GM15510 (cell line): ENCODE measurements around the gene GALNT9.

Experiments used
- POLR2A ChIP-seq: IDR thresholded peaks from 3 replicates; pipeline ENCODE4 v1.6.1; 2011; ENCODE audit warnings: borderline replicate concordance; ENCODE audit not compliant: insufficient read length; ENCODE audit errors: extremely low read depth

GALNT9 gene

GRCh38 chr12:132259872-132260695, 69.3 kb downstream of the GALNT9 start:
- no peak for TF ChIP-seq POLR2A

GRCh38 chr12:132259364-132259871, 70.0 kb downstream of the GALNT9 start:
- TF ChIP-seq POLR2A = no peak

GRCh38 chr12:132258543-132258942, 70.8 kb downstream of the GALNT9 start:
- TF ChIP-seq POLR2A = no peak

DNA sequence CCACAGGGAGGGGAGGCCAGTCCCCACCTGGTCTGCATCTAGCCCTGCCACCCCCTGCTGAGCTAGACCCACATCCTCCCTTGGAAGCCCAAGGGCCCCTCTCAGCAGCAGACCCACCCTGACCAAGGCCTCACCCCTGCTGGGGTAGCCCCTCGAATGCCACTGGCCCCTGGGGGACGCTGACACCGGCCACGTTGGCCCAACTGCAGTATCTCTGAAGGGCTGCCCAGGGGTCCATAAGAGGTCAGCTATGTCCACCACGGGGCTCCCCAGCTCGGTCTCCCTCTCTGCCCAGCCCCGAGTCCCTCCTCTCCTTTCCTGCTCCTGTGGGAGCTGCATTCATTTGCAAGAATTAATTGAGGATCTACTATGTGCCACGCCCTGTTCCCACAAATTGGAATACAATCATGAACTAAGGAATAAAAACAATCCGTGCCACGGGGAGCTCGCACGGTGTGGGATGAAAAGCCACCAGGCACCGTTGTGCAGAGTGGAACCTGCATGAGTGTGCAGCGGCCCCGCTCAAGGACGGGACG, 71.4 kb downstream of the GALNT9 start:
- TF ChIP-seq POLR2A = no peak

DNA sequence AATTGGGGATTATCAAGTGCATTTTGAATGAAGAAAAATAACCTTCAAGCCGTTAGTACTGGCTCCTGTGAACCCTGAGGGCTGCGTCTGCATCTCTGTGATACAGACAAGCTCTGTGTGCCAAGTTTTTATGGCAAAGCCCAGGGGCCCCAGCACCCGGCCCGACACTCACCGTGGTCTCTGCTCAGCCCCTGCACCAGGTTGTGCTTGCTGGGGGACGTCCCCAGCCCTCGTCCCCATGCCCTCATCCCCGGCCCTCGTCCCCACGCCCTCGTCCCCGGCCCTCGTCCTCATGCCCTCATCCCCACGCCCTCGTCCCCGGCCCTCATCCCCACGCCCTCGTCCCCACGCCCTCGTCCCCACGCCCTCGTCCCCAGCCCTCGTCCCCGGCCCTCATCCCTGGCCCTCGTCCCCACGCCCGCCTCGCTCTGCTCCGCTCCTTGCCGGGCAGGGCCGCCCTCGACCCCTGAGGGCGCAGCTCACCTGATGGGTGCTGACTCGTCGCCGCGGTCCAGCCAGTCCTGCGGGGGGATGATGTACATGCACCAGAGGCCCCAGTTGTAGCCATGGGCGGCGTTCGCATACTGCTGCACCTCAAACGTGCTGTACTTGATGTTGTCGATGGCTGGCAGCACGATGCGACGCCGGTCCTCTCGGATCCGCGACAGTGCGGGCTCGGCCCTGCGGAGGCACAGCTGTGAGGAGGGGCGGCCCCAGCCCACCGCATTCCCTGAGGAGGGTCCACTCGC, 72.0 kb downstream of the GALNT9 start:
- no peak for TF ChIP-seq POLR2A

DNA sequence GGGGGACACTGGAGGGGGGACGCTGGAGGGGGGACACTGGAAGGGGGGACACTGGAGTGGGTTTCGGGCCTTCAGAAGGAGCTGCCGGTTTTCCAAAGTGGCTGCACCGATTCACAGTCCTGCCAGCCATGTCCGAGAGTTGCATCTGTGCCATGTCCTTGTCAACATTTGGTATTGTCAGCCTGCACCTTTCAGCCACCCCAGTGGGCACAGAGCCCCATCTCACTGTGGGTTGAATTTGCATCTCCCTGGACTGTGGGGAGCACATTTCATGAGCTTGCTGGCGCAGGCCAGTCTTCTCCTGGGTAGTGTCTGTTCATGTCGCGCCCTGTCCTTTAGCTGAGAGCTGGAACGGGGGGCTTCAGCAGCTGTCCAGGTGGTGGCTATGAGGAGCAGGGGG, 72.7 kb downstream of the GALNT9 start:
- TF ChIP-seq POLR2A = no peak

DNA sequence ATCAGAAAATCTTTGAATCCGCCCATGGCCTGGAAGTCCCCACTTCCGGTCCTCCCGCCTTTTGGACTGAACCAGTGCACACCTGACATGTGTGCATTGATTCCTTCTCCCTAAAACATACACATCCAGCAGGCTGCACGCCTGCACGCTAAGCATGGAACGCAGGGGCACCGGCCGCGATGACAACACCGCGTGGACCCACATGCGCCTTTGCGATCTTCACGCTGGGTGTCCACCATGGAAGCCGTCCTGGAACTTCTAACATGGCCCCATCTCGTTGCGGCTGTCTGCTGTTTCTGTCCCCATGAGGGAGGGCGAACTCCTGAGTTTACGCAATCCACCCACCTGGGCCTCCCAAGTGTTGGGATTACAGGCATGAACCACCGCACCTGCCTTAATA, 73.7 kb downstream of the GALNT9 start:
- TF ChIP-seq POLR2A = no peak

DNA sequence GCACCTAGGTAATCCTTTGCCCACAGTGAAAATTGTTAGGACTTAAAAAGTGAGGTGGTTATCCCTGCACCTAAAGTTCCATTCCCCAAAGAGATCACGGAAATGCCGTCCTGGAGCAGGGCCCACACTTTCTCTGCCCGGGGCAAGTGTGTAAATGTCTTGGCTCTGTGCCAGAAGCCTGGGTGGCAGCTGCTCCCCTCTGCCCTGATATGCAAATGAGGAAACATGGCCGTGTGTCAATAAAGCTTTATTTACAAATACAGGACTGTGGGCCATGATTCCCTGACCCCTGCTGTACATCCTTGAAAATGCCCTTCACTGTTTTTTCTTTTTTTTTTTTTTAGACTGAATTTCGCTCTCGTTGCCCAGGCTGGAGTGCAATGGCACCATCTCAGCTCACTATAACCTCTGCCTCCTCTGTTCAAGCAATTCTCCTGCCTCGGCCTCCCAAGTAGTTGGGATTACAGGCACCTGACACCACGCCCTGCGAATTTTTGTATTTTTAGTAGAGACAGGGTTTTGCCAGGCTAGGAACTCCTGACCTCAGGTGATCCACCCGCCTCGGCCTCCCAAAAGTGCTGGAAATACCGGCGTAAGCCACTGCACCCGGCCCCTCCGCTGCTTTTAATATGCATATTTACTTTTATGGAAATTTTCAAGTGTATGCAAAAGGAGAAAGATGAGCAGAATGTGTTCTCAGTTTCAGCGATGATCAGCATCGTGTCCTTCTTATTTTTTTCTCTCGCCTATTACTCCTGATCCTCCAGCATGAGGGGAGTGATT, 75.5 kb downstream of the GALNT9 start:
- TF ChIP-seq POLR2A = no peak

- no peak for TF ChIP-seq POLR2A
Measured at GRCh38 chr12:132251741-132252490, 77.5 kb downstream of the GALNT9 start.

DNA sequence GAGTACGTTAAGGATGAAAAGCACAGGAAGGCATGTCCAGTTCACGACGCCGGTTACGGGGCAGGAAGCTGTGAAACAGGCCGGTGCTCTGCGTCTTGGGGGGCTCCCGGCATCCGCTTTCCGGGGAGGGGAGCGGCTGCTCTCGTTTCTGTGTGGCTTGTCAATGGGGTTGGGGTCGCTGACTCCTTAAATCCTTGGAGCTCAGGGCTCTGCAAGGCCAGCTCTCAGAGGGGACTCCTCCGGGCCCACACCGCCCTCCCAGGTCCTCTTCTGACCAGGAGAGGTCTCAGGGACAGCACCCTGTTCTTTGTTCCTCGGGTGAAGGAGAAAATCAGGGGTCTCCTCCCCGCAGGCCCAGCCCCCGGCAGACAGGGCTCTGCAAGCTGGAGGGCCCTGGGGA, 78.1 kb downstream of the GALNT9 start:
- no peak for TF ChIP-seq POLR2A

- no peak for TF ChIP-seq POLR2A
Measured at GRCh38 chr12:132250707-132251106, 78.7 kb downstream of the GALNT9 start.

- no peak for TF ChIP-seq POLR2A
Measured at GRCh38 chr12:132249689-132250478, 79.5 kb downstream of the GALNT9 start.

GRCh38 chr12:132248453-132249167, 80.8 kb downstream of the GALNT9 start:
- TF ChIP-seq POLR2A = no peak

- TF ChIP-seq POLR2A = no peak
Measured at GRCh38 chr12:132247718-132248452, 81.5 kb downstream of the GALNT9 start.
